Fibroblast of the aortic adventitia (primary cell): Measurements from ENCODE around the gene PLEKHA6. TPM values are rescaled to one million over a fixed set of nuclear protein-coding genes. Genes with fewer than 3 reads are reported as not detected.
A peak's percentile ranks its signal among the peaks of the same experiment; 100 is the strongest.

ENCODE experiments used
- DNase-seq: peaks from one replicate; pipeline ENCODE4 v3.0.0-alpha.2; 2010; ENCODE audit warnings: low read depth
- H3K4me3 ChIP-seq: 2 replicates; pipeline ENCODE4 v1.5.1; 2011; ENCODE audit warnings: low read depth, mild to moderate bottlenecking, control low read depth, low read length, moderate library complexity
- total RNA-seq: library from RNA; depleted of rRNA; stranded (reverse); fragments of >200 nt; gene quantifications from 2 replicates; pipeline ENCODE4 v1.2.3, GENCODE V29; 2012; ENCODE audit warnings: low replicate concordance
- TF ChIP-seq, protein P1 (sequence below): IDR thresholded peaks from 2 replicates; pipeline ENCODE4 v1.5.1; 2011; ENCODE audit warnings: mild to moderate bottlenecking, low read length, control low read depth, inconsistent platforms; ENCODE audit not compliant: insufficient read depth

PLEKHA6 gene
- total RNA-seq, 1 donor, result 3.6 TPM

DNA sequence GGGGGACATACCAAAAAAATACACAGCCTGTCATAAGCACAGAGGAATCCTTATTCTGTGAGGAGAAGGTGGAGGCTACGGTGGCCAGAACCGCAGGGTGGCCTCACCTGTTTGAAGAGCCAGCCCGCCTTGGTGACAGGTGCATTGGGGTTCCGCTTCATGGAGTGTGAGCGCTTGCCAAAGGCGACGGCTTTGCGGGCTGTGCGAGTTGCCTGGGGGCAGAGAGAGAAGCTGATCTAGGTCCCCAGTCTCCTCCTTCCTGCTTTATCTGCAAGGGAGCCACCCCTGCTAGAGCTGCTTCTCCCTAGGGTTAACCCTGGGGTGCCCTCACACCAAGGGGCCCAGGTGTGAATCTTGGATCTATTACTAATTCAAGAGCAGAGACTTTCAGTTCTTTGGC lies 91.6 kb downstream of the PLEKHA6 start:
- no peak for DNase-seq
- H3K4me3 ChIP-seq, result no peak overlapping the region
- TF ChIP-seq, protein P1, sequence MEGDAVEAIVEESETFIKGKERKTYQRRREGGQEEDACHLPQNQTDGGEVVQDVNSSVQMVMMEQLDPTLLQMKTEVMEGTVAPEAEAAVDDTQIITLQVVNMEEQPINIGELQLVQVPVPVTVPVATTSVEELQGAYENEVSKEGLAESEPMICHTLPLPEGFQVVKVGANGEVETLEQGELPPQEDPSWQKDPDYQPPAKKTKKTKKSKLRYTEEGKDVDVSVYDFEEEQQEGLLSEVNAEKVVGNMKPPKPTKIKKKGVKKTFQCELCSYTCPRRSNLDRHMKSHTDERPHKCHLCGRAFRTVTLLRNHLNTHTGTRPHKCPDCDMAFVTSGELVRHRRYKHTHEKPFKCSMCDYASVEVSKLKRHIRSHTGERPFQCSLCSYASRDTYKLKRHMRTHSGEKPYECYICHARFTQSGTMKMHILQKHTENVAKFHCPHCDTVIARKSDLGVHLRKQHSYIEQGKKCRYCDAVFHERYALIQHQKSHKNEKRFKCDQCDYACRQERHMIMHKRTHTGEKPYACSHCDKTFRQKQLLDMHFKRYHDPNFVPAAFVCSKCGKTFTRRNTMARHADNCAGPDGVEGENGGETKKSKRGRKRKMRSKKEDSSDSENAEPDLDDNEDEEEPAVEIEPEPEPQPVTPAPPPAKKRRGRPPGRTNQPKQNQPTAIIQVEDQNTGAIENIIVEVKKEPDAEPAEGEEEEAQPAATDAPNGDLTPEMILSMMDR, result no peak

DNA sequence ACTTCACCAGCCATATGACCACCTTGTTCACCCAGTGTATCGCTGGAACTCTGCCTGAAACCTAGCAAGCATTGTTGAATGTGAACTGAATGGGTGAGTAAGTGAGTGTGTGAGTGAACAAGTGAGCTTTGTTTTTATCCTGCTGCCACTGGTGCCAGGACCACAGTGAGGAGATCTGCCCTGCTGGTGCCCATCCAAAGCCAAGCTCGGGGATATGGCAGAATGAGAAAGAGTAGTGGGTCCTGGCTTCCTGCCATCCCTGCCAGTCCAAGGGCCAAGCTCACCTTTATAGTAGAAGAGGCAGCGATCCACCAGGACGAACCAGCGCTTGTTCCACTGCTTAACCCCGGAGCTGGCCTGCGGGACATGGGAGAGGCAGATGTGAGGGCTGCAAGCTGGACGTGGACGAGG lies 92.5 kb downstream of the PLEKHA6 start:
- DNase-seq, result no peak
- H3K4me3 ChIP-seq, result no peak overlapping the region
- TF ChIP-seq, protein P1, result no peak

DNA sequence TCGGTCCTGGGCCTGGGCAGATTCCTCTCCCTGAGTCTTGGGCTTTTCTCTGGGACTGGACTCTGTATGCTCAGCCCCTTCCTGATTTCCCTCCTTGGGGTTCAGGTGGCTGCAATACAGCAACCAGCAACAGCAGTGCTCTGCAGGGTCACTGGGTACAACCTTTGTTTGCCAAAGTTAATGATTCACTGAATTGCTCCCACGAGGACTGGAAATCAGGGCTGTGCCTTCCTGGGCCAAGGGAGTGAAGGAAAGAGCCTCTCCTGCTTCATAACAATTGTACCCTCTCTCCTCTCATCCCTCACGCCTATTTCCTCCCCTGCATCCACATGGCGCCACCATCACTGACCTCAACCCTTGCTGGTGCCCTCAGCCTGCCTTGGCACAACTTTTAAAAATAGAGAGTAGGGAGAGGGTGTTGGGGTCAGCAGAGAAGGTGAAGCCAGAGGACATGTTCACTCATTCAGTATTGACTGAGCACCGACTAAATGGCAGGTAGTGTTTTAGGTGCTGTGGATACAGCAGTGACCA lies 93.2 kb downstream of the PLEKHA6 start:
- TF ChIP-seq, protein P1, result no peak

DNA sequence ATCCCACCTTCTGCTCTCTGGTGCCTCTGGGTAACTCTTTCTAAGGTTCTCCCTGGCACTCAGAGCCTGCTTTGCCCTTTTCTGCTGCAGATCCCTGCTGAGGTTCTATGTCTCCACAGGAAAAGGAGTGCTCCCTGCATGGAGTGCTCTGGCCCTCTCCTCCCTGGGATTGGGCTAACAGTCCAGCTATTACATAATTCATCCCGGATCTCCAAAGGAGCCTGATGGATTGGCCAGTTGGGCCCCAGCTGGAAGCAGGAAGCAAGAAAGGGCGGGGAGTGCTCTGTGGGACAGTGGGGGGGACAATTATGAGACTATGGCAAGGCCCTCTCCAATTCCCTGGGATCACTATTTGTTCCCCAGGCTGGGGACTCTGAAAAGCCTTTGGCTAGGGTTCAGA lies 94.1 kb downstream of the PLEKHA6 start:
- no peak for DNase-seq
- H3K4me3 ChIP-seq, result no peak overlapping the region
- TF ChIP-seq, protein P1, result no peak

More for the DNA sequence above, 93.2 kb downstream of the PLEKHA6 start:
- H3K4me3 ChIP-seq, result no peak overlapping the region
- peak; percentile 15 for DNase-seq

DNA sequence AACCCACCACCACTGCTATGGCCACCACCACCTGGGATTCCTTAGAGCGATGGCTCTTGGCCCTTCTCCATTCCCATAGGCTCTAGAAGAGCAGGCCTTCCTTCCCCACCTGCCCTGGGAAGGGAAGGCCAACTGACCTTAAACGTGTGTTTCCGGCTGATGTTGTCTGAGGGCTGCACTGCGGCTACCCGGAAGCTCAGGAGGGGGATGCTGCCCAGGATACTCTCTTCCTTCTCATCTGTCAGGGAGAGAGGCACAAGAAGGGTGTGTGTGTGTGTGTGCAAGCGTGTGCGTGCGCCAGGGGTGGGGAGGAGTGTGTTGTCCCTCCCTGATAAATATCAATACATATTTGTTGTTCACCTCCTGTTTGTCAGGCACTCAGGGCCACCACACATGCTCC lies 94.9 kb downstream of the PLEKHA6 start:
- no peak overlapping the region for H3K4me3 ChIP-seq
- no peak for DNase-seq
- TF ChIP-seq, protein P1, result no peak

DNA sequence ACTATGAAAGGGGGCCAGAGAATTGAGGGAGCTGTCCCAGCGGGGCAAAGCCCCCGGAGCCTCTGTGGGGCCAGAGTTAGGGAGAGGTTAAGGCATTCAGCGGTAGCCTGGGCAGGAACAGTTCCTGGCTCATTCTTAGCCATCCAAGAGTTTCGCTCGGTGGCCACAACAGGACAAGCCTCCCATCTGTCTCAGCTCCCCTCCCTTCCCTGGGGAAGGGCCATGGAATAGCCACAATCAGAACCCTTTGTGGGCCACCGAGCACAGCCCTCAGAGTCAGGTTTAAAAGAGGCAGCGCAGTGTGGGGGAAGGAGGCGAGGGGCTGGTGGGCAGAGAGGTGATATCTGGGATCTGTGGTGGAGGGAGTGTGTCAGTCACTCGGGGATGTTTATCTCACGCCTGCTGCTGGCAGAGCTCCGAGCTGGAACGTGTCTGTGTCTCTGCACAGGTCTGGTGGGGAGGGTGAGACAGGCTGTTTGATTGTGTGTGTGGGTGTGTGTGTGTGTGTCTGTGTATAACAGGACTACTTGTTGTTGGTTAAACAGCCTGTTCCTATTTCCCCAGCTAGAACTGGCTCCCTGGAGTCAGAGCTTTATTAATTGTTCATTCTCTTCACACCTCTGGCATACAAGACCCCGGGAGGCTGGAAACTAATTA lies 96.3 kb downstream of the PLEKHA6 start:
- no peak overlapping the region for H3K4me3 ChIP-seq

More for the DNA sequence above, 96.3 kb downstream of the PLEKHA6 start:
- TF ChIP-seq, protein P1, result no peak
- no peak for DNase-seq
